Measurements from ENCODE around the gene VANGL2.

DNA sequence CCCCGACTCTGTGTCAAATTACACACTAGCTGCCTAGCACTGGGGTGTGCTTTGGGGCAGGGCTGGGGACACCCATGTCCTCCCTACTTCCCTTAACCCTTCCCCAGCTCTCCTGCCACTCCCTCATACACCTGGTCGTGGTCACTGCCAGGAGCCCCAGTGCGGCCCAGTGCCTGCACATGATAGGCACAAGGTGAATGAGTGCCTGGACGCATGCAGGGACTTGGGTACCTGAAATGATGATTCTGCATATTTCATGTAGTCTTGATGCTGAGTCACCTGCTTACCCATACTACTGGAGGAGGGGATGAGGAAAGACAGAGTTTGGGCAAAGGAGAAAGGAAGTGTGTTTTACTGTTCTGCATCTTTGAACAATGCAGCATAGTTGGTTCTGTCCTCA is 1.5 kb upstream of the VANGL2 start:
- TF ChIP-seq, protein P1, sequence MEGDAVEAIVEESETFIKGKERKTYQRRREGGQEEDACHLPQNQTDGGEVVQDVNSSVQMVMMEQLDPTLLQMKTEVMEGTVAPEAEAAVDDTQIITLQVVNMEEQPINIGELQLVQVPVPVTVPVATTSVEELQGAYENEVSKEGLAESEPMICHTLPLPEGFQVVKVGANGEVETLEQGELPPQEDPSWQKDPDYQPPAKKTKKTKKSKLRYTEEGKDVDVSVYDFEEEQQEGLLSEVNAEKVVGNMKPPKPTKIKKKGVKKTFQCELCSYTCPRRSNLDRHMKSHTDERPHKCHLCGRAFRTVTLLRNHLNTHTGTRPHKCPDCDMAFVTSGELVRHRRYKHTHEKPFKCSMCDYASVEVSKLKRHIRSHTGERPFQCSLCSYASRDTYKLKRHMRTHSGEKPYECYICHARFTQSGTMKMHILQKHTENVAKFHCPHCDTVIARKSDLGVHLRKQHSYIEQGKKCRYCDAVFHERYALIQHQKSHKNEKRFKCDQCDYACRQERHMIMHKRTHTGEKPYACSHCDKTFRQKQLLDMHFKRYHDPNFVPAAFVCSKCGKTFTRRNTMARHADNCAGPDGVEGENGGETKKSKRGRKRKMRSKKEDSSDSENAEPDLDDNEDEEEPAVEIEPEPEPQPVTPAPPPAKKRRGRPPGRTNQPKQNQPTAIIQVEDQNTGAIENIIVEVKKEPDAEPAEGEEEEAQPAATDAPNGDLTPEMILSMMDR (conservative IDR thresholded peaks at IDR 0.05; ENCODE audit: low read length), result no peak
- no peak for TF ChIP-seq EZH2phosphoT487 (IDR thresholded peaks at IDR 0.05; ENCODE audit: borderline replicate concordance, low read depth, low read length)

All from OCI-LY7 (cell line).